ENCODE results near the gene MACROD1. TPM values are rescaled to one million over a fixed set of nuclear protein-coding genes. Genes with fewer than 3 reads are reported as not detected.

MACROD1 gene
- total RNA-seq (10 to 100 TPM; 13.5 to 19.8 TPM), polyA plus RNA-seq (ENCODE audit: insufficient read length in 6 of 6) (10 to 100 TPM; 18.5 to 25.1 (median 22.0) TPM)
- long read RNA-seq, donor 1, transcript MACROD1-201 (11 exons, 1,205 nt): major isoform, 5 of 322 reads
- long read RNA-seq, donor 1, partial matches to known transcripts: 173 of 322 reads
- long read RNA-seq, donor 1, other reads (novel, unspliced or antisense): 144 of 322 reads
- long read RNA-seq, donor 2, transcript MACROD1-201 (11 exons, 1,205 nt): major isoform, 5 of 573 reads
- long read RNA-seq, donor 2, partial matches to known transcripts: 350 of 573 reads
- long read RNA-seq, donor 2, other reads (novel, unspliced or antisense): 218 of 573 reads
- long read RNA-seq, donor 3, transcript MACROD1-201 (11 exons, 1,205 nt): major isoform, 9 of 9 reads
- long read RNA-seq, donor 3, partial matches to known transcripts: 0 of 9 reads
- long read RNA-seq, donor 3, other reads (novel, unspliced or antisense): 0 of 9 reads
- long read RNA-seq, donor 4, partial matches to known transcripts: 1 of 4 reads
- long read RNA-seq, donor 4, other reads (novel, unspliced or antisense): 2 of 4 reads
- long read RNA-seq, donor 5, transcript MACROD1-201 (11 exons, 1,205 nt): major isoform, 6 of 6 reads
- long read RNA-seq, donor 5, partial matches to known transcripts: 0 of 6 reads
- long read RNA-seq, donor 5, other reads (novel, unspliced or antisense): 0 of 6 reads
- long read RNA-seq, donor 6, transcript MACROD1-201 (11 exons, 1,205 nt): major isoform, 8 of 8 reads
- long read RNA-seq, donor 6, partial matches to known transcripts: 0 of 8 reads
- long read RNA-seq, donor 6, other reads (novel, unspliced or antisense): 0 of 8 reads
- long read RNA-seq, donor 7, transcript MACROD1-201 (11 exons, 1,205 nt): major isoform, 6 of 7 reads
- long read RNA-seq, donor 7, partial matches to known transcripts: 0 of 7 reads
- long read RNA-seq, donor 7, other reads (novel, unspliced or antisense): 0 of 7 reads
- long read RNA-seq, donor 8, transcript MACROD1-201 (11 exons, 1,205 nt): major isoform, 7 of 394 reads
- long read RNA-seq, donor 8, partial matches to known transcripts: 178 of 394 reads
- long read RNA-seq, donor 8, other reads (novel, unspliced or antisense): 209 of 394 reads
- long read RNA-seq, donor 9, partial matches to known transcripts: 0 of 1 reads
- long read RNA-seq, donor 9, other reads (novel, unspliced or antisense): 0 of 1 reads
- long read RNA-seq, donor 10, transcript MACROD1-201 (11 exons, 1,205 nt): major isoform, 21 of 27 reads
- long read RNA-seq, donor 10, partial matches to known transcripts: 1 of 27 reads
- long read RNA-seq, donor 10, other reads (novel, unspliced or antisense): 5 of 27 reads
- long read RNA-seq, donor 11, transcript MACROD1-201 (11 exons, 1,205 nt): major isoform, 8 of 97 reads
- long read RNA-seq, donor 11, partial matches to known transcripts: 78 of 97 reads
- long read RNA-seq, donor 11, other reads (novel, unspliced or antisense): 11 of 97 reads
- long read RNA-seq, donor 12, partial matches to known transcripts: 98 of 239 reads
- long read RNA-seq, donor 12, other reads (novel, unspliced or antisense): 139 of 239 reads

GRCh38 chr11:64165842-64166635, at the start of gene MACROD1:
TSS of gene MACROD1 (minus strand) at chr11:64166113. CDS start at chr11:64165994, 119 bp downstream.
- TF ChIP-seq CTCF (IDR thresholded peaks at IDR 0.05): no peak
- Histone ChIP-seq H3K27me3 (peaks cover 0 to 18% of the 10 kb centered on the region in 2 donors), H3K4me3 (peak within 1 kb of the TSS; percentile 74 to 81), H3K27ac (peak within 1 kb of the TSS; percentile 68 to 86), H3K36me3 (no peaks in the 10 kb centered on the region), H3K4me1 (peaks cover 9 to 29% of the 10 kb centered on the region in 2 donors), H3K9me3 (no peaks in the 10 kb centered on the region)
- peak; percentile 94 for ATAC-seq
- intact Hi-C loops (cut with DNase I): no loop called here
- peak; percentile 57 to 94 (median 88) for DNase-seq

- peak overlapping the region in 1 of 2 donors; percentile 13 for H3K27ac ChIP-seq
- H3K36me3 ChIP-seq: peaks cover 0 to 85% of the 10 kb centered on the region in 2 donors
- ATAC-seq (no peak), DNase-seq (peak in 1 of 4 donors; percentile 75)
- intact Hi-C loops (cut with DNase I): no loop called here
- H3K4me1 ChIP-seq: peaks cover 2 to 43% of the 10 kb centered on the region in 2 donors
- no peaks in the 10 kb centered on the region for H3K9me3 ChIP-seq
- H3K4me3 ChIP-seq: no peak overlapping the region
- no peaks in the 10 kb centered on the region for H3K27me3 ChIP-seq
- no peak for TF ChIP-seq CTCF (IDR thresholded peaks at IDR 0.05)
Observed at GRCh38 chr11:64211181-64211872, 45.4 kb upstream of the MACROD1 start.

GRCh38 chr11:64210301-64211020, 44.5 kb upstream of the MACROD1 start:
- no peak for ATAC-seq
- Histone ChIP-seq H3K27ac (no peak overlapping the region), H3K4me1 (peaks cover 2 to 51% of the 10 kb centered on the region in 2 donors), H3K9me3 (no peaks in the 10 kb centered on the region), H3K36me3 (peaks cover 0 to 83% of the 10 kb centered on the region in 2 donors), H3K27me3 (no peaks in the 10 kb centered on the region), H3K4me3 (no peak overlapping the region)
- no peak for TF ChIP-seq CTCF (IDR thresholded peaks at IDR 0.05)
- intact Hi-C loops (cut with DNase I): no loop called here
- peak in 1 of 4 donors; percentile 68 for DNase-seq
